Neuron (in vitro differentiated cells): ENCODE results near the gene KCNK5.

Source experiments
- H2AFZ ChIP-seq: one replicate; pipeline ENCODE4 v1.6.1; 2013; ENCODE audit warnings: low read depth, mild to moderate bottlenecking, inconsistent platforms, low read length, moderate library complexity
- H3K27me3 ChIP-seq: one replicate; pipeline ENCODE4 v1.6.1; 2013; ENCODE audit warnings: low read length; ENCODE audit not compliant: insufficient read depth
- H3K36me3 ChIP-seq: one replicate; pipeline ENCODE4 v1.6.1; 2013; ENCODE audit warnings: low read length; ENCODE audit not compliant: insufficient read depth
- H3K4me1 ChIP-seq: one replicate; pipeline ENCODE4 v1.6.1; 2013; ENCODE audit warnings: low read length; ENCODE audit not compliant: insufficient read depth
- H3K4me3 ChIP-seq: 2 replicates; pipeline ENCODE4 v1.5.1; 2013; ENCODE audit warnings: mild to moderate bottlenecking, low read length, moderate library complexity
- H3K9me3 ChIP-seq: one replicate; pipeline ENCODE4 v1.6.1; 2013; ENCODE audit warnings: low read length

KCNK5 gene

DNA sequence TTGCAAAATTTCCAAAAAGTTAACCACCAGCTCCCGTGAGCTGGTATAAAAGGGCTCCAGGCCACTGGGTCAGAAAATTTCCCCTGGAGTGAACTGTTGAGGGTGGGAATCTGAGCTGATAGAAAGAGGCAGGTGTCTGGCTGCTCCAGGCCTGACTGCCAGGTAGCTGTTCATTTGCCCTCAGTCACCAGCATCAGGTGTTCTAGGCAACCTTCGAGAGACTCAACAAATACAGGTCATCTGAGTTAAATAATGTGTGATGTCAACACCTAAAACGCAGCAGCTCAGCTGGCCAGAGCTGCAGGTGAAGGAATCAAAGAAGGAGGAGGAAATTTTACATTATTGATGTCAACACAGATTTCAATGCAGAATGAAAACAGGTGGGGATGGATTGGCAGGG lies 46.7 kb downstream of the KCNK5 start:
- Histone ChIP-seq H3K9me3 (no peaks in the 10 kb centered on the region), H3K36me3 (no peaks in the 10 kb centered on the region), H3K4me3 (no peak overlapping the region), H3K27me3 (no peaks in the 10 kb centered on the region), H2AFZ (no peak overlapping the region), H3K4me1 (no peaks in the 10 kb centered on the region)

GRCh38 chr6:39181826-39182225 lies 47.4 kb downstream of the KCNK5 start:
- no peaks in the 10 kb centered on the region for H3K27me3 ChIP-seq

GRCh38 chr6:39181333-39181732 lies 47.9 kb downstream of the KCNK5 start:
- no peaks in the 10 kb centered on the region for H3K4me1 ChIP-seq
- H3K9me3 ChIP-seq, result no peaks in the 10 kb centered on the region
- no peaks in the 10 kb centered on the region for H3K36me3 ChIP-seq
- H3K27me3 ChIP-seq, result no peaks in the 10 kb centered on the region
- H2AFZ ChIP-seq, result no peak overlapping the region
- H3K4me3 ChIP-seq, result no peak overlapping the region

More at GRCh38 chr6:39181826-39182225, 47.4 kb downstream of the KCNK5 start:
- H3K4me1 ChIP-seq, result no peaks in the 10 kb centered on the region
- no peaks in the 10 kb centered on the region for H3K9me3 ChIP-seq
- H3K4me3 ChIP-seq, result no peak overlapping the region
- no peaks in the 10 kb centered on the region for H3K36me3 ChIP-seq
- H2AFZ ChIP-seq, result no peak overlapping the region

GRCh38 chr6:39178804-39179203 lies 50.5 kb downstream of the KCNK5 start:
- H2AFZ ChIP-seq, result no peak overlapping the region
- no peak overlapping the region for H3K4me3 ChIP-seq
- no peaks in the 10 kb centered on the region for H3K36me3 ChIP-seq
- H3K4me1 ChIP-seq, result no peaks in the 10 kb centered on the region
- no peaks in the 10 kb centered on the region for H3K27me3 ChIP-seq
- H3K9me3 ChIP-seq, result no peaks in the 10 kb centered on the region

DNA sequence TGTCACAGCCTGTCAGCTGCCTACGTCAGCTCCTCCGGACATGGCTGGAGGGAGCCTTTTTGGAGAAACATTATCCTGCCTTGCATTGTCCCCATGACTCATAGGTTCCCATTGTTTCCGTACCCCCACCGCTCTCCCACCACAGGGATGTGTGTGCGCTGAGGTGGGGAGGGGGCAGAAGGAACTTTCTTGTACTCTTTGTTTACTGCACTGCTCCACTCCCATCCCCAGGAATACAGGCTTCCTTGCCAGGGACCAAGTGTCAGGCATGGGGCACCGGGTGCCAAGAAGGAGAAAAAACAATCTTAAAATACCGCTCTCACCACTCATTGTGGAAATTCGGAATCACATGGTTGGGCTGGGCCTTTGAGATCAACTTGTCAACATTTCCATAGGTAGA lies 51.0 kb downstream of the KCNK5 start:
- Histone ChIP-seq H3K27me3 (no peaks in the 10 kb centered on the region), H3K36me3 (no peaks in the 10 kb centered on the region), H2AFZ (no peak overlapping the region), H3K9me3 (no peaks in the 10 kb centered on the region), H3K4me3 (no peak overlapping the region), H3K4me1 (no peaks in the 10 kb centered on the region)

GRCh38 chr6:39177130-39177529 lies 52.1 kb downstream of the KCNK5 start:
- Histone ChIP-seq H3K4me3 (no peak overlapping the region), H3K9me3 (no peaks in the 10 kb centered on the region), H3K4me1 (no peaks in the 10 kb centered on the region), H2AFZ (no peak overlapping the region), H3K36me3 (no peaks in the 10 kb centered on the region), H3K27me3 (no peaks in the 10 kb centered on the region)

- Histone ChIP-seq H3K27me3 (peaks cover 6% of the 10 kb centered on the region), H3K36me3 (no peaks in the 10 kb centered on the region), H3K4me1 (no peaks in the 10 kb centered on the region), H2AFZ (no peak overlapping the region), H3K4me3 (no peak overlapping the region), H3K9me3 (no peaks in the 10 kb centered on the region)
Measured at GRCh38 chr6:39173270-39173669, 56.0 kb downstream of the KCNK5 start.

- no peaks in the 10 kb centered on the region for H3K4me1 ChIP-seq
- no peak overlapping the region for H3K4me3 ChIP-seq
- H3K36me3 ChIP-seq, result no peaks in the 10 kb centered on the region
- peaks cover 10% of the 10 kb centered on the region for H3K27me3 ChIP-seq
- no peaks in the 10 kb centered on the region for H3K9me3 ChIP-seq
- no peak overlapping the region for H2AFZ ChIP-seq
Measured at GRCh38 chr6:39172377-39172757, 56.9 kb downstream of the KCNK5 start.

DNA sequence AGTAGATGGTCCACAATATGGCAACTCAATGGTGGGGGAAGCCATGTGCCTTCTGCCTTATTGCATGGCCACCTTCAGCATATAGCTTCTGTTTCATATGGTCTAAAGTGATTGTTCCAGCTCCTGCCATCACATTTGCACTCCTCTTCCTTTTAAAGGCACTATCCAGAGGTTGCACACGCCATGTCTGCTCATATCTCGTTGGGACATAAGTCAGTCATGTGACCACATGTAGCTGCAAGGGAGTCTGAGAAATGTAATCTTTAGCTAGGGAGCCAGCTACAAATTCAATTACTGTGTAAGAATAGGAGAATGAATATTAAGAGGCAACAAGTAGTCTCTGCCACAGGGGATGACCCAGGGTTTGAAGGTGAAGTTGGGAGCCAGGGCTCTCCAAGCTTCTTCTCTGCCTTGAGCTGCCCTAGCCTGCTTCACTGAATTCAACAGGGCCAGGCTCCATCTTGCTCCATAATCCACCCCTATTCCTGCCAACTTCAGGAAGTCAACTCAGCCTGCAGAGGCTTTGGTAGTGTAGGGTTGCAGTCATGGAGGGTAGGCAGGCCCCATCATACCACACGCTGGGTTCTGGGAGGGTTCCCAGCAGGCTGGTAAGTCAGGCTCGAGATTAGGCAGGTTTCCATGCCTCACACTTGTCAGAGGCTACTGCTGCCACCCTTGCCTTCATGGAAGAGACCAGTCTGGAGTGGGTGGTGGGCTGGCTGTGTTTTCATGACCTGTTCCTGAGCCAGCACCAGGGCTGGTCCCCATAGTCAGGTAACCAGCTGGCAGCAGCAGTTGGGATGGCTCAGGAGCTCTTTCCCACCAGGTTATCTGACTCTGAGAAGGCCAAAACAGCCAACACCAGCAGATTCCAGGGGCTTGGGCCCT lies 57.5 kb downstream of the KCNK5 start:
- Histone ChIP-seq H3K9me3 (no peaks in the 10 kb centered on the region), H3K4me1 (no peaks in the 10 kb centered on the region), H3K27me3 (peaks cover 12% of the 10 kb centered on the region), H2AFZ (no peak overlapping the region), H3K4me3 (no peak overlapping the region), H3K36me3 (no peaks in the 10 kb centered on the region)

- H3K4me3 ChIP-seq, result no peak overlapping the region
- no peak overlapping the region for H2AFZ ChIP-seq
- peaks cover 12% of the 10 kb centered on the region for H3K27me3 ChIP-seq
- H3K36me3 ChIP-seq, result no peaks in the 10 kb centered on the region
- no peaks in the 10 kb centered on the region for H3K9me3 ChIP-seq
- H3K4me1 ChIP-seq, result no peaks in the 10 kb centered on the region
Measured at GRCh38 chr6:39170860-39171259, 58.4 kb downstream of the KCNK5 start.

GRCh38 chr6:39170389-39170788 lies 58.9 kb downstream of the KCNK5 start:
- Histone ChIP-seq H3K9me3 (no peaks in the 10 kb centered on the region), H3K36me3 (no peaks in the 10 kb centered on the region), H3K4me1 (no peaks in the 10 kb centered on the region), H3K27me3 (peaks cover 12% of the 10 kb centered on the region), H2AFZ (no peak overlapping the region), H3K4me3 (no peak overlapping the region)

- no peak overlapping the region for H3K4me3 ChIP-seq
- no peak overlapping the region for H2AFZ ChIP-seq
- peaks cover 12% of the 10 kb centered on the region for H3K27me3 ChIP-seq
- no peaks in the 10 kb centered on the region for H3K4me1 ChIP-seq
- no peaks in the 10 kb centered on the region for H3K9me3 ChIP-seq
- no peaks in the 10 kb centered on the region for H3K36me3 ChIP-seq
Measured at GRCh38 chr6:39169448-39170344, 59.6 kb downstream of the KCNK5 start.

- no peaks in the 10 kb centered on the region for H3K9me3 ChIP-seq
- no peak overlapping the region for H3K4me3 ChIP-seq
- peaks cover 12% of the 10 kb centered on the region for H3K27me3 ChIP-seq
- no peaks in the 10 kb centered on the region for H3K4me1 ChIP-seq
- H3K36me3 ChIP-seq, result no peaks in the 10 kb centered on the region
- no peak overlapping the region for H2AFZ ChIP-seq
Measured at GRCh38 chr6:39167866-39168625, 61.2 kb downstream of the KCNK5 start.
